A172 (cell line): ENCODE data around the gene PARG. TPM values are rescaled to one million over a fixed set of nuclear protein-coding genes. Genes with fewer than 3 reads are reported as not detected.
"Not testable (repeated sequence)": the region's sequence is repeated elsewhere in the genome, so short reads cannot be mapped to it uniquely, and the experiment has no call there.

Experiments used
- DNase-seq: peaks from one replicate; pipeline ENCODE4 v3.0.0-alpha.2; 2015; ENCODE audit warnings: low spot score
- total RNA-seq: library from RNA; depleted of rRNA; stranded (reverse); fragments of >200 nt; shearing (Covaris generic); gene quantifications from 2 replicates; pipeline ENCODE4 v1.2.3, GENCODE V29; 2014

Gene PARG
- total RNA-seq, 1 experiment from 2014 or later, result 54.5 TPM

DNA sequence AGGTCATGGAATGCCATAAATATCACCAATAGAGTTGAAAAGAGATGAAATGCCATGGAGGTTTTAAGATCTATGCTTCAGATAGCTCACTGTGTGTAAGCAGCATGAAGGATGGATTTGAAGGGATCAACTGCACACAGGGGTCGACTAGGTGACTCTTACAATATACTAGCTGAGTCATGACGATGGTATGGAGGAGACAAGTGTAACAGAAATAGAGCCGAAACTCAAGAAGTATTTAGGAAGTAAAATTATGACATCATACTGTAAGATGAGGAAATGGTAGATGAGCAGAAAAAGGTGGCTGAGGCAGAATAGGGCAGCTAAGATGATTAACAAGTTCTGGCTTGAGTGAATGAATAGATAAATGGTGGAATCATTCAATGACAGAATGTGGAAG lies 38.0 kb downstream of the PARG start:
- DNase-seq, result peak; percentile 13

DNA sequence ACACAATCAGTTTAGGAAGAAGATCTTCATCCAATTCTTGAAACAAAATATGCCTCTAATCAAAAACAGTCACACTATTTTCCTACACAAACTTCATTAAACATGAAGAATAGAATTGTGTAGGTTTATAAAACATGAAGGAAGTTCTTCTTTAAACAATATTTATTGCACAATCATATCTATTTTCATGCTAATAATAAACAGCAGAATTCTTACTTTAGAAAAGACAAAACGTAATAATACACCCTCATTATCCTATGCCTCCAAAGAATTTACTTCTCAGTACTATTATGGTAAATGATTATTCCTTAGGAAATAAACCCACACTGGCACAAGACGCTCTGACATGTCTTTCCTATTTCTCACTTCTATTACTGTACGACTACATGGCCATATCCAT lies 41.4 kb downstream of the PARG start:
- DNase-seq, result not testable (repeated sequence)

DNA sequence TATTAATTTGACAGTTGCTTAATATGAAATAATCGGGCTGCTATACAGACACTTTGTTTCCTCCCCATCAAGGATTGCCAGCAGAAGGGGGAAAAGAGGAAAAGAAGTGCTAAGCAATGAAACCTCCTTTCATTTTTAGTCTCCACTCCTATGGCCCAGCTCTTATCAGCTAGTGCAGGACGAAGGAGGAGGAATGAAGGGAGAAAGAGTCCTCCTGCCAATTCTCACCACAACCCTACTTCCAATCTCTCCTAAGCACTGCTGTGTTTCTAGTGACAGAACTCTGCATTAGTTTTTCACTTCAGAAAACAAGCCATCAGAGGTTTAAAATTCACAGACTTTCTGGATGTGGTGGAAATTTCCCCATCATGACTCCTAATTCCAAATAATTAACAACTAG lies 41.8 kb downstream of the PARG start:
- not testable (repeated sequence) for DNase-seq

DNA sequence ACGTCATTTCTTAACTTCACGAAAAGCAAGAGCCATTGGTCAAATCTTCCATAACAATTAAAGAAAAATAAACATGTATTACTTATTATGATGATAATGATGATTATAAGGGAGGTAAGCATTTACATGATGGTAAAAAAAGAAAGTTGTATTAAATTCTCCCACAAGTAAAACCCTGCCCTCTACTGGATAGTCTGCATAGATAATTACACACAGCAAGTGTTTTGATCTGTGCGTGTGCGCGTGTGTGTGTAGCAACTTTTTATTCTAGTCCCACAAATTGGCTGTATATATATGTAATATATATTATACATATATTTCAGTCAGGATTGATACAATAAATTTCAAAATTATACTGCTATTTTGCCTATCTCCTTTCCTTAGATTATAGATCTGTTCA lies 51.8 kb downstream of the PARG start:
- DNase-seq, result not testable (repeated sequence)

DNA sequence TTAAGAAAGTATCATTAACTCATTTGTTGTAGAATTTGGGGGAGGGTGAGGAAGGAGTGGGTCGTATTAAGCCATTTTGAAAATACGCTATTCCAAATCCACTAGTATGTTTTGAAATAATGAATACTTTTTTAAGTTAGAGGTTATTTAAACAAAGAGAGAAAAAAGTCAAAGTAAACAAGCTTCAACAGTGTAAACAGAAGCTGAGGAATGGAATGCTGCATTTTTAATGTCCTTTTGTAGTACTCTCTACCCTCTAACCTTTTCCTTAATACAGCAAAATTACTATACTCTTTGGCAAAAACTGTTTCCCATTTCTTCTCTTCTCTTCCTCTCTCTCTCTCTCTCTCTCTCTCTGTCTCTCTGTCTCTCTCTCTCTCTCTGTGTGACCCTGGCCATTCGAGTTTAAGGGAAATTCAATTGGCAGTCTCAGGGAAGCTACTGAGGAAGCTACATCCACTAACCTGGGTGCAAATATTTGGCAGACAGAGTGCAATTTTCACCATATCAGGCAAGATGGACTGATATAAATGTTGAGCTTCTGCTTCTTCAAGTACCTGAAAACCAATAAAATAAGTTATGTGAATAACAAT lies 57.0 kb downstream of the PARG start:
- DNase-seq, result not testable (repeated sequence)

DNA sequence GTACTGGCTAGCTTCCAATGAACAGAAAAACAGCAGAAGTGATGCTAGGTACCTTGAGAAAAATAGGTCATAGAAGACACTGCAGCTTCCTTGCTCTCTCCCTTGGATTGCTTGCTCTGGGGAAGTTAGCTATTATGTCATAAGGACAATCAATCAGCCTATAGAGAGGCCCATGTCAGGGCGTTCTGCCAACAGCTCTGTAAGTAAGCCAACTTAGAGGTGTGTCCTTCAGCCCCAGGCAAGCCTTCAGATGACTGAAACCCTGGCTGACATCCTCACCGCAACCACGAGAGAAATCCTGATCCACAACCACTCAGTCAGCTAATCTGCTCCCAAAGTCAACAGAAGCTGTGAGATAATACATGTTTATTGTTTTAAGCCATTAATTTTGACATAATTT lies 58.0 kb downstream of the PARG start:
- DNase-seq, result not testable (repeated sequence)

DNA sequence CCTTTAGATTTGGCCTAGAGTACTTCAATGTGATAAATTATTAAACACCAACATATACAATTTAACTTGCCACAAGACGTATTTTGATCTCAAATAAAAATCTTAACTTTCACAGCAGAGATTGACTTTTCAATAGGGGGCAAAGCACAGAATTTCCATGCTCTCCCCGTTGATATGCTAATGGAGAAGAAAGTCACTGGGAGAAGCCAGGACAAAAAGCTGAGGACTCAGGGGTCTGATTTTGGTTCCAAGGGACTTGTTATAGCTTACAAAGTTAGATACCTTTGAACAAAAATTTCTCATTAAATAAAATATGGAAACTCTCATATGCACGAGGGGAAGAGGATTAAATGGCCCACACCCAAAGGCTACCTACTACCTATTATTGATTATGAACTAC lies 59.5 kb downstream of the PARG start:
- DNase-seq, result not testable (repeated sequence)

DNA sequence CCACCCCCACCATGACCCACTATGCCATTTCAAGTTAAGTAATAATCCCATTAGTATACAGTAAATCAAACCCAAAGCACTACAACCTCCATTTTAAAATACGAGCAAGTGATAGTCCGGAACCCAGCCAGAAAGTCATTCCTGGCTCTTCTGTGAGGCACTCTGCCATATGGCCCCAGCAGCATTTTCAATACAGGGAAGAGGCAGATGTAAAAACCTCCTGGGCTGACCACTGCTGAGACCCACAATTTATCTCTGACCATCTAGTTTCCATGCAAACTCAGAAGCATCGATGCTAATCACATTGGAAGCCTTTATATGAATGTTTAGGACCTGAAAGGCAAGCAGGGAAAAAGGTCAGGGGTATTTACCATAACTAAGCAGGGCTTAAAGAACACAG lies 69.1 kb downstream of the PARG start:
- not testable (repeated sequence) for DNase-seq

DNA sequence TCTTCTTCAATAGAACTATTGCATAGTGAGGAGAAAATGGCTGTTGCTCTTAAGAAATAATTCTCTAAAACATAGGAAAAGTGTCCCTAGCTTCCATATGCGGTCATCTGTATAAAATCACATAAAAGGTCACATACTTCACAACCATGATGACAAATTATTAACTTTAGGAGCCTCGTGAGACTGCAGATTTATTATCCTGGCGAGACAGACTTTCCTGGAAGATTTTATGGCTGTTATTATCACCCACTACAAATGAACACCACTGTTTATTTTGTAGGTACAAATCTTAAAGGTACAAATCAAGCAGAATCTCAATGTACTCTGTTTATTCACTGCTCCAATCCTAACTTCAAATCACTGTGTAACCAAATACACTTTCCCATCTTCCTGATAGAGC lies 70.4 kb downstream of the PARG start:
- DNase-seq, result not testable (repeated sequence)

DNA sequence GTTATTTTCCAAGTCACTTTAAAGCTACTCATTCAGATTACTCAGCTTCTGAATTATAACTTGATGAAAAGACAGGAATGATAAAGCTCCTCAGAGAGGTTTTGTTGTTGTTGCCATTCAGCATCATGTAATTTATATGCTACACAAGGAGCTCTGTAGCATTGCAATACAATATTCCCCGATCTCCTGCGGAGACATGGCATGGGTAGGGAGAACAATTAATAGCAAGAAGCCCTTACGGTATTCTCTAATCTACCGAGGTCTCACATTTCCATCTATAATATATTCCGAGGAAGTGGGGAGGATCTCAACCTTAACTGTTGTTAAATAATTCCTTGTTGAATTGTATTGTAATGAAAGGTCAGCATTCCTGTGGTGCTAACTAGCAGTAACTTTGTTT lies 81.9 kb downstream of the PARG start:
- DNase-seq, result not testable (repeated sequence)

DNA sequence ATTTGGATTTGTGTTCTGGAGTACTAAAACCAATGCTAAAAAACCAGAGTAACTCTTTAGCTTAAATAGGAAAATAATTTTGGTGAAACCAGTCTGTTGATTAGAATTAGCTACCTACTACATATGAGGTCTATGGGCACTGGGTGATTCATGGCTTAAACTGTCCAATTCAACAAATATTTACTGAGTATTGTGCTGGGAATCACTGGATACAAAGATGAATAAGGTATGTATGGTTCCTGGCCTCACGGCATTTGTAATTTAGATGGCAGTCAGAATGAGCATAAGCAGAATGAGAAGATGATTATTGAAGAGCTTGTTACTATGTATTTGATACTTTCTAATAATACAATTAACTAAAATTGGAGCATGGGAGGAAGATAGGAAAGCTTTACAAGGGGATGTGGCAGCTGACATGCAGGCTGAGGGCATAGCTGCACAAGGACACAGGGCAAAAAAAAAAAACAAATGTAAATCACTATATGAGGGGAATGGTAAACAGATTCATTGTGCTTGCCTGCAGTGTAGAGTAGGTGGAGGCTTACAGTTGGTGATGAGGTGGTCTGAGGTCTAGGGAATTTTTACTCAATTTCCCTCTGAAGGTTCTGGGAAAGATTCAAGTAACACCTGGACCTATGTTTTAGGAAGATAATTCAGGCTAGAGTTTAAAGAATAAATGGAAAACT lies 83.0 kb downstream of the PARG start:
- not testable (repeated sequence) for DNase-seq

DNA sequence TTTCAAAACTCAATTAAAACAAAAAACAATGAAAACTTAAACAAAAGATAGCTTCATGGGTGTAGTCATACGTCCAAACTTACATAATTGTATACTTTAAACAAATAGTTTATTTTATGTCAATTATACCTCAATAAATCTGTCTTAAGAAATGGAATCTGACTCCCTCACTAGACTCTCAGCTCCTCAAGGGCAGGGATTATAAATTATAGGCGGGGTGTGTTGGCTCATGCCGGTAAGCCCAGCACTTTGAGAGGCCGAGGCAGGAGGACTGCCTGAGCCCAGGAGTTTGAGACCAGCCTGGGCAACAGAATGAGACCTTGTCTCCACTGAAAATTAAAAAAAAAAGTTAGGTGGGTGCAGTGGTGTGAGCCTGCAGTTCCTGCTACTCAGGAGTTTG lies 92.3 kb downstream of the PARG start:
- not testable (repeated sequence) for DNase-seq

DNA sequence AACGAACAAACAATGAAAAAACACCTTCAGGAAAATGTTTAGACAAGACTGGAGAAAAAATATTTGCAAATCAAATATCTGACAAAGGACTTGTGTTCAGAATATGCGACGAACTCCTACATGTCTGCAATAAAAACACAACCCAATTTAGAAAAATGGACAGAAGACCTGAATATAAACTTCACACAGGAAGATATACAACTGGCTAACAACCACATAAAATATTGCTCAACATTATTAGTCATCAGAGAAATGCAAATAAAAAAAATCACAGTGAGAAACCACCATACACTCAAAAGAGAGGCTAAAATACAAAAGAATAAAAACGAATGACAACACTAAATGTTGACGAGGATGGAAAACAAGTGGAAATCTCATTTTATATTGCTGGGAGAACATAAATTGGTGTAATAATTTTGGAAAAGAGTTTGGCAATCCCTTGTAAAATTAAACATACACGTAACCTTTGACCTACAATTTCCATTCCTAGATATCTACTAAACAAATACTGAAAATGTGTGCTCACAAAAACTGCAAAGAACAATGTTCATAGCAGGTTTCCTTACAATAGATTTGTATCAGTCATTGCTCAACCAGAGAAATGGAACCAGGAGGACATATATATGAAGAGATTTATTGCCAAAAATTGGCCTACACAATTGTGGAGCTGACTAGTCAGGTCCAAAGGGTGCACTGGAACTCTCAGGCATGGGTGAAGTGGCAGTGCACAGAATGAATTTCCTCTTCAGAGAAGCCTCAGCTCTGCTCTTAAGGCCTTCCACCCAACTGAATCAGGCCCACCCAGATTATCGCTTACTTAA lies 96.8 kb downstream of the PARG start:
- peak; percentile 40 for DNase-seq

DNA sequence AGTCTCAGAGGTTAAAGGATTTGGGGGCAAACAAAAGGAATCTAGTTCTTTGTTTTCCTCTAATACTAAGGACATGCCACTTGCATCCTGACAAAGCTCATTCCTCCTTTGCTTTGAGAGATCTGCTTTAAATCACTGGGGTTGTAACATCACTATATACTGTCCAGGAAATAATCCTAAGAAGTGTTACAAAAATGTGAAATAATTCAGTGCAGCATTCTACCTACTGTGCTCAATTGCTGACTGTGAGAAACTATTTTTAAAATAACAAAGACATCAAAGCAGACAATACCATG lies 99.5 kb downstream of the PARG start:
- DNase-seq, result not testable (repeated sequence)

DNA sequence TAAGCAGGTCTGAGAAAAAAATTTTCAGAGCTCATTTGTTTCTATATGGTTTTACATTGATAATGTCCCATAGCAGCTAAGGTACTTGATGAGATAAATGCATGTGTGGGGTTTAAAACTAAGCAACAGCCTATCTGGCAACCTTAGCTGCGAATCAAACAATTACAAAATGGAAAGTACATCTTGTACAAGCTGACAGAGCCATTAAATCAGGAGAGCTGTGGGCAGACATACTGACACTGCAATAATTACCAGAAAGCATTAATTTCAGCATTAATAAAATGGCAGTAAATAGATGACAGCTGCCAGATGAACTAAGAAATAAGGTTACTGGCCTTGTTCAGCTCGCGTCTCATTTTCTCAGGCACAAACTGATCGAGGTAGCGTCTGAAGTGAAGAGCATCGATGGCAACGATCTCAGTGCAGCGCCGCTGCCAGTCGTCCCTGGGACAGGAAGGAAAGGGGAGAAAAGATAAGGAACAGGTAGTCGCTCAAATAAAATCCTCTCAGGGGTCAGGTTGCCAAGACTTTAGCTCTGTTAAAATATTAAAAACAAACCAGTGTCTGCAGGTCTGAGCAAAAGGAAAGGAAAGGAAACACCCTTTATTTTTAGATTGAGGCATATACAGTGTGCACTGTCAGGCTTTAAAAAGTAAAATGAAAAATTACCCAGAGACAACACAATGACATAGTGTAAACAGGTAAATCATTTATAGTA lies 100.1 kb downstream of the PARG start:
- no peak for DNase-seq

DNA sequence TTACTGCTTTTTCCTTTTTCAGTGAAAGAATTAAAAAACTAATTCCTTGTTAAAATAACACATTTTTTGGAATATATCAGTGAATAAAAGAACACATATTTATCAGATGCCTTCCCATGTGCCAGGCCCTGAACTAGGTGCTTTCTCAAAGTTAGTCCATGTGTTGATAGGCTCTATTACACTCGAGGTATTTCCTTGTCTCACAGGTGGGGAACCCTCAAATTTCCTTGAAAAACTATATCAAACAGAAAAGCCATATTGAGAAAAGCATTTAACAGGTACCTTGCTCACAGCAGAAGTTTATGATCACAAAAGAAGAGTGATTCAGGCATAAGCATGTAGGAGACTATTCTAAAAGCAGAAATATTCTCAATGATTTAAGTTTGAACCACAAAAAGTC lies 104.1 kb downstream of the PARG start:
- DNase-seq, result no peak

DNA sequence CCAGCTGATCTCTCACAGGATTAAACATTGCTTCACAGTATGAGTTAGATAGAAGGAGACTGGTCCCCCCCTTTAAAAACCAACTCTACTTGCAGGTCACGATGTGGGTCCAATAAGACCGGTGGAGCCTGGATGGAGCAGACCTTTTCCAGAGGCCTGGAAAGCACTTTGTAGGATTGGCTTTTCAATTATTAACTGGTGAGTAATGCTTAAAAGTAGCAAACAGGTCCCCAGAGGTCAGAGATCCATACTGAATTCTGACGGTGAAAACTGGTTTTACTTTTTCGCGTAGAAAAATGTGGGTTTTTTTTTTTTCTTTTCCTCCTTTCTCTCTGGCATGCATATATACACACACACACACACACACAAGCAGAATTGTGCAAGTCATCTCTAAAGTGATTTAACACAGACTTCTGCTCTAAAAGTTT lies 104.8 kb downstream of the PARG start:
- no peak for DNase-seq

DNA sequence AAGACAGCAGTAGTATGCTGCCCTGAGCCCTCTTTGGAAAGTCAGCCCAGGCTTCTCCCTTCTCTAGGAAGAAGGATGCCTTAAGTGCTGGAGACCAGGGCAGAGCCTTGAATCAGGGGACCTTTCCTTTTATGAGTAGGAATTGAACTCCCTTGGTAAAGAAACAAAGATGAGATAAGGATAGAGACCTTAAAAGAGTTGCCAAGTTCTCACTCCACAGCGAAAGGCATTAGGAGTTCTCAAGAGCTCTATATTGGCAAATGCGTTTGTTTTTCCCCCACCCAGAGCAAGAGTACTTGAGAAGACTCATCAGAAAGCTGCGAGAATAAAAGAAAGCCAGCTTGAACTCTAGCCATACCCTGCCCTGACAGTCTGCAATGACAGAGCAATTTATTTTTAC lies 106.9 kb downstream of the PARG start:
- DNase-seq, result no peak

DNA sequence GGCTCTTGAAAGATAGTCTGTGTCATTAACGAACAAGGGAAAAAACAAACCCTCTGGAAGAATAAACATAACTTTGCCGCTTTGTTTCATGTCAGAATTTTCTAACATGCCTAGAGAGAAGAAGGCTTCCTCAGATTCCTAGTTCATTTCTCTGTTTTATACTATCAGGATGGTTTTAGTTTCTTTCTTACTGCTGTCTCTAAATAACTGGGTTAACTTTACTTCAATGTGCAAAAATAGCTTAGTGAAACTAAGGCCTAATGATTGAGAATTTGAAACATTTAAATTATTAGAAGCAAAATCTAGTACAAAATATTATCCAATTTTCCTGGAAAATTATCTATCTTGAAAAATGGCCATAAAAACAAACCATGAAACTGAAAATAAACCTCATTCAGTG lies 107.6 kb downstream of the PARG start:
- no peak for DNase-seq

DNA sequence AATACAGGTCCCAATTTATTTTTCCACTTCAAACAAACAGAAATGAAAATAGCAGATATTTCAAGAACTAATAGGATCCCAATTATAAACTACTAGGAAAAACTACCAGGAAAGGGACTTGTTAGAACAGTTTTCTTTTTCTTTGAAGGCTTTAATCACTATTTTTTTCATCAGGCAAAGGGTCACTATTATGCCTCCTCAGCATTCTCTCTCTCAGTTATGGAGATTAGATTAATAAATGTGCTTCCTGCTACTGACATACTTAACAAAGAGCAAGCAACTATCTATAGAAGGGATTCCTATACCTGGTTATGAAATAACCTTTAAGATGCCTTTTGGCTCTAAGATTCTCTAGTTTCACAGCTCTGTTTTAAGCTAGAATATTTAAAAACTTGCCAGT lies 108.7 kb downstream of the PARG start:
- no peak for DNase-seq

DNA sequence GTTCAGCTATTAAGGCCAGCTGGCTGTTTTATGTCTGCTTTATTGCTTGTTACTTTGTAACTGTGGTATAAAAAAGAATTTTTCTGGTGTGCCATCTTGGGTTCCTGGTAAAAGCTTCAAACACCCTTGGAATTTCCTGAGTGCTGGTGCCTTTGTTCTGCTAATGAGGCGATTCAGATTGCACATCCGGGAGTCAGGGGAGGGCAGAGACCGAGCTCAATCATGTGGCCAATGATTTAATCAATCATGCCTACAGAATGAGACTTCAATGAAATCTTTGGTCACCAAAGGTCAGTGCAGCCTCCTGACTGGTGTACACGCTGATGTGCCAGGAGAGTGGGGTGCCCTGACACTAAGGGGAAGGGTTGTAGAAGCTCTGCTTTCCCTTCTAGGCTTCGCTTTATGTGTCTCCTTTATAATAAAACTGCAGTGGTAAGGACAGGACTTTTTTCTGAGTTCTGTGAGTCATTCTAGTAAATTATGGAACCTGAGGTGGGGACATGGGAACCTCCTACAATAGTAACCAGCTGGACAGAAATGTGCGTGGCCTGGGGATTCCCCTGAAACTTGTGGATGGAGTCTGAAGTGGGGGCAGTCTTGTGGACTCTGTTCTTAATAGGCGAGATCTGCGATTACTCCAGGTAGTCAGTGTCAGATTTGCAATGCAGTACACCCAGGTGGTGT lies 110.3 kb downstream of the PARG start:
- DNase-seq, result peak; percentile 78

DNA sequence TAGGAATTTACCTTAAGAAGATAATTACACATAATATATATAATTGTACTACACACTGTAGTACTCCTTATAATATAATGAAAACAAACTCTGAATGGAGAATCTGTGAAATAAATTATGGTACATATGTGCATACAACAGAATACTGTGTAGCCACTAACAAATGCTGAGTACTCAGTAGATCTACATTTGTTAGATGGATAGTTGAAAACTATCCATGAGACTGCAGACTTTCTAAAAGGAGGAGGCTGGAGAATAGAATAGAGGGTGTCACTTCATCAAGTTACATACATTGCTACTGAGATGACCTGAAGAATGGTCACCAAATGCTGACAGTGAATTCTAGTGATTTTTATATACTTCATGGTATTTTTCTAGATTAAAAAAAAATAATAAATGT lies 111.0 kb downstream of the PARG start:
- DNase-seq, result no peak
